Ovary (tissue), 9 donors: ENCODE results near the gene GPC3. TPM values are rescaled to one million over a fixed set of nuclear protein-coding genes. Genes with fewer than 3 reads are reported as not detected.

Experiments used
- DNase-seq, 5 donors: peaks; one replicate each; pipeline ENCODE4 v3.0.0-alpha.2; 2019 to 2020
- H3K27ac ChIP-seq, 2 donors: fragments of 200-600 bp; one replicate each; pipeline versions ENCODE4 v1.5.1 to v1.8.0; 2019 to 2022
- H3K27me3 ChIP-seq: fragments of 200-600 bp; one replicate; pipeline ENCODE4 v1.8.0; 2022
- H3K36me3 ChIP-seq: fragments of 200-600 bp; sonication (generic); one replicate; pipeline ENCODE4 v1.5.1; 2019
- H3K4me1 ChIP-seq: one replicate; pipeline ENCODE4 v1.8.1; 2013; ENCODE audit warnings: mild to moderate bottlenecking, moderate library complexity; ENCODE audit not compliant: insufficient read depth
- H3K4me3 ChIP-seq: fragments of 200-600 bp; sonication (generic); one replicate; pipeline ENCODE4 v1.5.1; 2017
- H3K9me3 ChIP-seq, 2 donors: fragments of 200-600 bp in 1 of 2; sonication (generic) in 1 of 2; one replicate each; pipeline versions ENCODE4 v1.5.1 to v1.8.1; 2013 to 2019; ENCODE audit warnings: mild to moderate bottlenecking in 1 of 2, moderate library complexity in 1 of 2
- CTCF ChIP-seq, 3 donors: fragments of 450-650 bp in 2 of 3; fragments of 200-600 bp in 1 of 3; IDR thresholded peaks; one replicate each; pipeline versions ENCODE4 v1.5.1 to v1.8.0; 2016 to 2022; ENCODE audit warnings: antibody characterized with exemption in 3 of 3, mild to moderate bottlenecking in 1 of 3
- EP300 ChIP-seq: sonication (generic); formaldehyde crosslinking; IDR thresholded peaks from one replicate; pipeline ENCODE4 v1.6.1; 2017; ENCODE audit warnings: antibody characterized with exemption
- POLR2A ChIP-seq: fragments of 450-650 bp; IDR thresholded peaks from one replicate; pipeline ENCODE4 v1.6.1; 2017; ENCODE audit warnings: antibody characterized with exemption, mild to moderate bottlenecking, moderate library complexity
- WGBS, 3 donors: extraction: QIAGEN DNeasy Blood & Tissue Kit in 1 of 3; methylation state at CpG; one replicate each; pipeline versions ENCODE4 v1.1.5 to v1.1.7; 2013 to 2017; 5-methylcytosine and 5-hydroxymethylcytosine counted together
- intact Hi-C, 4 donors: fragments of 100-400 bp; cut with DNase I; formaldehyde crosslinking; loops; one replicate each; pipeline versions ENCODE4 v1.11.0 to v1.15.1; 2022 to 2023
- polyA plus RNA-seq, 2 donors: library from polyadenylated mRNA; stranded (reverse); fragments of 200-250 nt in 1 of 2; fragments of 350-450 nt in 1 of 2; fragmentation: Illumina TruSeq in 1 of 2; extraction: RNeasy Lipid Tissue Mini Kit (QIAGEN cat#74804) in 1 of 2; gene quantifications; one replicate each; pipeline ENCODE4 v1.2.3, GENCODE V29; 2013 to 2014
- total RNA-seq, 7 donors: library from RNA; depleted of rRNA in 2 of 7; stranded (reverse); fragments of >200 nt in 2 of 7; fragmentation: NEBNext Ultra II Directional in 3 of 7; extraction: Animal tissue kit (Norgen Biotek cat#: 25700) in 3 of 7; gene quantifications; one replicate each; pipeline versions ENCODE4 v1.1.0 to v1.2.4, GENCODE V29; 2016 to 2023
- donor health status: DM: no; HTN: no; CAD: no; lungs with moderate emphysema.
- donor health status: DM: no; HTN: no; CAD: no.
- donor health status: Bipolar disorder and iron deficiency.
- donor health status: DM: yes; HTN: yes; CAD: no.
- donor health status: DM: no; HTN: no; CAD: no.
- donor health status: DM: yes; HTN: yes; CAD: no.

GPC3 gene
- total and polyA plus RNA-seq, 9 donors, result 4.5 to 91.8 (median 12.1) TPM

GRCh38 chrX:133970076-133970475, 15.3 kb downstream of the GPC3 start:
- 17 to 25% (median 22%) methylated on average over 5 of the region's 5 CpGs for WGBS, 3 donors
- TF ChIP-seq CTCF (IDR thresholded peaks at IDR 0.05) (no peak), EP300 (no peak), POLR2A (no peak)

GRCh38 chrX:133969191-133969590, 16.2 kb downstream of the GPC3 start:
- no peaks in the 10 kb centered on the region for H3K36me3 ChIP-seq
- TF ChIP-seq EP300, result no peak
- TF ChIP-seq CTCF (IDR thresholded peaks at IDR 0.05), result no peak
- TF ChIP-seq POLR2A, result no peak
- H3K27ac ChIP-seq, result no peak overlapping the region
- H3K4me1 ChIP-seq, result no peaks in the 10 kb centered on the region
- H3K27me3 ChIP-seq, result no peaks in the 10 kb centered on the region
- DNase-seq, result no peak
- WGBS, 3 donors, result 58 to 67% (median 65%) methylated on average over 3 of the region's 3 CpGs
- no peak overlapping the region for H3K4me3 ChIP-seq
- no peaks in the 10 kb centered on the region for H3K9me3 ChIP-seq
- intact Hi-C loops, result no loop called here

More at GRCh38 chrX:133970076-133970475, 15.3 kb downstream of the GPC3 start:
- Histone ChIP-seq H3K4me3 (no peak overlapping the region), H3K4me1 (no peaks in the 10 kb centered on the region), H3K9me3 (no peaks in the 10 kb centered on the region), H3K27me3 (no peaks in the 10 kb centered on the region), H3K36me3 (no peaks in the 10 kb centered on the region), H3K27ac (no peak overlapping the region)
- intact Hi-C loops, result no loop called here
- DNase-seq, result no peak

- no peaks in the 10 kb centered on the region for H3K4me1 ChIP-seq
- H3K36me3 ChIP-seq, result no peaks in the 10 kb centered on the region
- 67 to 82% (median 73%) methylated on average over 5 of the region's 5 CpGs for WGBS, 3 donors
- intact Hi-C loops, result no loop called here
- DNase-seq, result no peak
- no peak overlapping the region for H3K4me3 ChIP-seq
- no peak overlapping the region for H3K27ac ChIP-seq
- no peak for TF ChIP-seq CTCF (IDR thresholded peaks at IDR 0.05)
- TF ChIP-seq POLR2A, result no peak
- no peak for TF ChIP-seq EP300
- H3K27me3 ChIP-seq, result no peaks in the 10 kb centered on the region
- H3K9me3 ChIP-seq, result no peaks in the 10 kb centered on the region
These were observed 17.3 kb downstream of the GPC3 start for GRCh38 chrX:133968109-133968508.

GRCh38 chrX:133966199-133966598, 19.2 kb downstream of the GPC3 start:
- DNase-seq, result no peak
- no peaks in the 10 kb centered on the region for H3K36me3 ChIP-seq
- no peaks in the 10 kb centered on the region for H3K9me3 ChIP-seq
- H3K27me3 ChIP-seq, result no peaks in the 10 kb centered on the region
- no peaks in the 10 kb centered on the region for H3K4me1 ChIP-seq
- no peak overlapping the region for H3K27ac ChIP-seq
- H3K4me3 ChIP-seq, result no peak overlapping the region
- 77 to 92% (median 86%) methylated on average over 3 of the region's 3 CpGs for WGBS, 3 donors
- intact Hi-C loops, result no loop called here
- TF ChIP-seq CTCF (IDR thresholded peaks at IDR 0.05), result no peak

GRCh38 chrX:133965321-133965720, 20.1 kb downstream of the GPC3 start:
- no peak for TF ChIP-seq POLR2A
- no peak for TF ChIP-seq EP300
- TF ChIP-seq CTCF (IDR thresholded peaks at IDR 0.05), result no peak
- no peaks in the 10 kb centered on the region for H3K4me1 ChIP-seq
- DNase-seq, result no peak
- no peak overlapping the region for H3K4me3 ChIP-seq
- WGBS, 3 donors, result 77 to 90% (median 79%) methylated on average over 3 of the region's 3 CpGs
- no peak overlapping the region for H3K27ac ChIP-seq
- no peaks in the 10 kb centered on the region for H3K9me3 ChIP-seq
- no peaks in the 10 kb centered on the region for H3K36me3 ChIP-seq
- H3K27me3 ChIP-seq, result no peaks in the 10 kb centered on the region
- intact Hi-C loops, result no loop called here
